Measurements from ENCODE around the gene BCAS3.

The BCAS3 gene

GRCh38 chr17:61202564-61202963, 524.9 kb downstream of the BCAS3 start:
- TF ChIP-seq ZBTB7A (IDR thresholded peaks at IDR 0.05; ENCODE audit: low read depth) = no peak

GRCh38 chr17:61203671-61204131, 526.0 kb downstream of the BCAS3 start:
- no peak for TF ChIP-seq CREB1 (IDR thresholded peaks at IDR 0.05; ENCODE audit: low read depth)
- TF ChIP-seq USF1 (IDR thresholded peaks at IDR 0.05) = no peak
- TF ChIP-seq, protein P1, sequence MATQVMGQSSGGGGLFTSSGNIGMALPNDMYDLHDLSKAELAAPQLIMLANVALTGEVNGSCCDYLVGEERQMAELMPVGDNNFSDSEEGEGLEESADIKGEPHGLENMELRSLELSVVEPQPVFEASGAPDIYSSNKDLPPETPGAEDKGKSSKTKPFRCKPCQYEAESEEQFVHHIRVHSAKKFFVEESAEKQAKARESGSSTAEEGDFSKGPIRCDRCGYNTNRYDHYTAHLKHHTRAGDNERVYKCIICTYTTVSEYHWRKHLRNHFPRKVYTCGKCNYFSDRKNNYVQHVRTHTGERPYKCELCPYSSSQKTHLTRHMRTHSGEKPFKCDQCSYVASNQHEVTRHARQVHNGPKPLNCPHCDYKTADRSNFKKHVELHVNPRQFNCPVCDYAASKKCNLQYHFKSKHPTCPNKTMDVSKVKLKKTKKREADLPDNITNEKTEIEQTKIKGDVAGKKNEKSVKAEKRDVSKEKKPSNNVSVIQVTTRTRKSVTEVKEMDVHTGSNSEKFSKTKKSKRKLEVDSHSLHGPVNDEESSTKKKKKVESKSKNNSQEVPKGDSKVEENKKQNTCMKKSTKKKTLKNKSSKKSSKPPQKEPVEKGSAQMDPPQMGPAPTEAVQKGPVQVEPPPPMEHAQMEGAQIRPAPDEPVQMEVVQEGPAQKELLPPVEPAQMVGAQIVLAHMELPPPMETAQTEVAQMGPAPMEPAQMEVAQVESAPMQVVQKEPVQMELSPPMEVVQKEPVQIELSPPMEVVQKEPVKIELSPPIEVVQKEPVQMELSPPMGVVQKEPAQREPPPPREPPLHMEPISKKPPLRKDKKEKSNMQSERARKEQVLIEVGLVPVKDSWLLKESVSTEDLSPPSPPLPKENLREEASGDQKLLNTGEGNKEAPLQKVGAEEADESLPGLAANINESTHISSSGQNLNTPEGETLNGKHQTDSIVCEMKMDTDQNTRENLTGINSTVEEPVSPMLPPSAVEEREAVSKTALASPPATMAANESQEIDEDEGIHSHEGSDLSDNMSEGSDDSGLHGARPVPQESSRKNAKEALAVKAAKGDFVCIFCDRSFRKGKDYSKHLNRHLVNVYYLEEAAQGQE (IDR thresholded peaks at IDR 0.05; ENCODE audit: low read depth) = no peak
- no peak for TF ChIP-seq NFIC (IDR thresholded peaks at IDR 0.05)
- no peak for TF ChIP-seq EGR1 (IDR thresholded peaks at IDR 0.05)
- TF ChIP-seq TAF1 (IDR thresholded peaks at IDR 0.05; ENCODE audit: low read depth) = no peak
- TF ChIP-seq EP300 (IDR thresholded peaks at IDR 0.05; ENCODE audit: borderline replicate concordance) = no peak
- TF ChIP-seq TEAD4 (IDR thresholded peaks at IDR 0.05) = no peak
- no peak for TF ChIP-seq FOXM1 (IDR thresholded peaks at IDR 0.05; ENCODE audit: borderline replicate concordance, low read depth)
- TF ChIP-seq YY1 (IDR thresholded peaks at IDR 0.05; ENCODE audit: low read depth) = no peak

- TF ChIP-seq CEBPB (IDR thresholded peaks at IDR 0.05) = no peak
- no peak for TF ChIP-seq NFIC (IDR thresholded peaks at IDR 0.05)
- TF ChIP-seq TCF12 (IDR thresholded peaks at IDR 0.05; ENCODE audit: low read depth) = no peak
- no peak for TF ChIP-seq EGR1 (IDR thresholded peaks at IDR 0.05)
- TF ChIP-seq TAF1 (IDR thresholded peaks at IDR 0.05; ENCODE audit: low read depth) = no peak
- no peak for TF ChIP-seq USF1 (IDR thresholded peaks at IDR 0.05)
- TF ChIP-seq, protein P1 (IDR thresholded peaks at IDR 0.05; ENCODE audit: low read depth) = no peak
- no peak for TF ChIP-seq YY1 (IDR thresholded peaks at IDR 0.05; ENCODE audit: low read depth)
- TF ChIP-seq EP300 (IDR thresholded peaks at IDR 0.05; ENCODE audit: borderline replicate concordance) = no peak
These were observed 526.8 kb downstream of the BCAS3 start for GRCh38 chr17:61204456-61204855.

GRCh38 chr17:61205401-61205800, 527.8 kb downstream of the BCAS3 start:
- TF ChIP-seq RAD21 (IDR thresholded peaks at IDR 0.05; ENCODE audit: low read depth) (no peak), TEAD4 (IDR thresholded peaks at IDR 0.05) (no peak), EP300 (IDR thresholded peaks at IDR 0.05; ENCODE audit: borderline replicate concordance) (no peak), MAX (IDR thresholded peaks at IDR 0.05) (no peak), CEBPB (IDR thresholded peaks at IDR 0.05) (no peak), YY1 (IDR thresholded peaks at IDR 0.05; ENCODE audit: low read depth) (no peak), ZBTB7A (IDR thresholded peaks at IDR 0.05; ENCODE audit: low read depth) (no peak), EGR1 (IDR thresholded peaks at IDR 0.05) (no peak), CREB1 (IDR thresholded peaks at IDR 0.05; ENCODE audit: low read depth) (no peak), NFIC (IDR thresholded peaks at IDR 0.05) (no peak), USF1 (IDR thresholded peaks at IDR 0.05) (no peak), FOXM1 (IDR thresholded peaks at IDR 0.05; ENCODE audit: borderline replicate concordance, low read depth) (no peak), TAF1 (IDR thresholded peaks at IDR 0.05; ENCODE audit: low read depth) (no peak), TCF12 (IDR thresholded peaks at IDR 0.05; ENCODE audit: low read depth) (no peak)
- TF ChIP-seq, protein P1 (IDR thresholded peaks at IDR 0.05; ENCODE audit: low read depth) = no peak

DNA sequence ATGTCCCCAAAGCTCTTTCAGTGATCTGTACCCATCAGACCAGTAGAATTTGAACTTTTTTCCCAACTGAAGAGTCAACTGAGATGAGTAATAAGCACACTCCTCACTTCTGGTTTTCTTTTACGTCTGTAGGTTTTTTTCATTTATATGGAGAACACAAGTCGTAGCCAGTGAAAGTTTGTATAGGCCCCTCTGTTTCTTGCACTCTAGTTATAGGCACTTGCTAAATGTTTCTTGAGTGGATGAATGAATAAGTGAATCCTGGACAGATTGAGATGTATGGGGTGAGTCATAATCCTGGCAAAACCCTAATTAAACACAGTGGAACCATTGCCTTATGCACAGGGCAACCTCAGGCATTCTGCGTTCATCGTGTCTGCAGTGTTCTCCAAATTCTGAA, 528.3 kb downstream of the BCAS3 start:
- TF ChIP-seq MAX (IDR thresholded peaks at IDR 0.05) (no peak), YY1 (IDR thresholded peaks at IDR 0.05; ENCODE audit: low read depth) (no peak), TEAD4 (IDR thresholded peaks at IDR 0.05) (no peak), EP300 (IDR thresholded peaks at IDR 0.05; ENCODE audit: borderline replicate concordance) (no peak), EGR1 (IDR thresholded peaks at IDR 0.05) (no peak), CEBPB (IDR thresholded peaks at IDR 0.05) (no peak), ZBTB7A (IDR thresholded peaks at IDR 0.05; ENCODE audit: low read depth) (no peak), TAF1 (IDR thresholded peaks at IDR 0.05; ENCODE audit: low read depth) (no peak)

Data from Ishikawa (cell line).